HFFc6 (cell line): ENCODE results near the gene ITIH3. TPM values are rescaled to one million over a fixed set of nuclear protein-coding genes. Genes with fewer than 3 reads are reported as not detected.
"Not testable (repeated sequence)": the region's sequence is repeated elsewhere in the genome, so short reads cannot be mapped to it uniquely, and the experiment has no call there.

Experiments used
- DNase-seq: peaks from one replicate; pipeline ENCODE4 v3.0.0-alpha.2; 2018
- H3K27ac Mint-ChIP-seq: 2 replicates; pipeline ENCODE4 v1.8.0; 2020; ENCODE audit warnings: mild to moderate bottlenecking, mixed read lengths
- H3K27me3 Mint-ChIP-seq: 2 replicates; pipeline ENCODE4 v1.8.0; 2021; ENCODE audit warnings: mild to moderate bottlenecking, moderate library complexity, mixed read lengths; ENCODE audit not compliant: insufficient read depth
- H3K36me3 Mint-ChIP-seq: 2 replicates; pipeline ENCODE4 v1.8.0; 2021; ENCODE audit warnings: low read depth, mixed read lengths
- H3K4me1 Mint-ChIP-seq: 2 replicates; pipeline ENCODE4 v1.8.0; 2020; ENCODE audit warnings: low read depth, mixed read lengths
- H3K4me3 Mint-ChIP-seq: 2 replicates; pipeline ENCODE4 v1.8.0; 2020; ENCODE audit warnings: mild to moderate bottlenecking, moderate library complexity, mixed read lengths
- H3K9me3 Mint-ChIP-seq: 2 replicates; pipeline ENCODE4 v1.8.0; 2020; ENCODE audit warnings: mild to moderate bottlenecking, mixed read lengths
- CTCF ChIP-seq: fragments of 200-600 bp; sonication (generic); IDR thresholded peaks from 2 replicates; pipeline ENCODE4 v1.5.0; 2021; ENCODE audit warnings: antibody characterized with exemption, mild to moderate bottlenecking
- total RNA-seq, 6 experiments: library from RNA; stranded (reverse); fragmentation: NEBNext Ultra II Directional; extraction: Animal tissue kit (Norgen Biotek cat#: 25700); gene quantifications; 2 replicates in 1 of 6; 3 replicates in 5 of 6; pipeline ENCODE4 v1.2.3, GENCODE V29; 2021

The ITIH3 gene
- total RNA-seq, 6 experiments from 2014 or later = 0.59 to 1.3 (median 0.70) TPM

- DNase-seq = no peak
- peaks cover 13% of the 10 kb centered on the region for H3K27me3 Mint-ChIP-seq
- H3K9me3 Mint-ChIP-seq = no peaks in the 10 kb centered on the region
- peaks cover 21% of the 10 kb centered on the region for H3K4me1 Mint-ChIP-seq
- H3K4me3 Mint-ChIP-seq = no peak overlapping the region
- TF ChIP-seq CTCF = no peak
- no peak overlapping the region for H3K27ac Mint-ChIP-seq
- H3K36me3 Mint-ChIP-seq = no peaks in the 10 kb centered on the region
Observed at GRCh38 chr3:52774066-52774713, 20.4 kb upstream of the ITIH3 start.

GRCh38 chr3:52774901-52775864 lies 19.4 kb upstream of the ITIH3 start:
- Mint-ChIP-seq H3K4me3 (no peak overlapping the region), H3K36me3 (no peaks in the 10 kb centered on the region), H3K27me3 (peaks cover 19% of the 10 kb centered on the region), H3K9me3 (no peaks in the 10 kb centered on the region), H3K27ac (no peak overlapping the region), H3K4me1 (peaks cover 11% of the 10 kb centered on the region)
- DNase-seq = no peak
- no peak for TF ChIP-seq CTCF

GRCh38 chr3:52775877-52776276 lies 18.7 kb upstream of the ITIH3 start:
- Mint-ChIP-seq H3K4me1 (peaks cover 10% of the 10 kb centered on the region; the same call in 1 of the 2 replicates), H3K27me3 (peaks cover 24% of the 10 kb centered on the region), H3K36me3 (no peaks in the 10 kb centered on the region), H3K9me3 (no peaks in the 10 kb centered on the region), H3K4me3 (no peak overlapping the region), H3K27ac (no peak overlapping the region)
- DNase-seq = no peak
- TF ChIP-seq CTCF = no peak

GRCh38 chr3:52776486-52776885 lies 18.1 kb upstream of the ITIH3 start:
- peaks cover 30% of the 10 kb centered on the region for H3K27me3 Mint-ChIP-seq
- H3K4me3 Mint-ChIP-seq, H3K36me3 Mint-ChIP-seq, H3K27ac Mint-ChIP-seq, H3K9me3 Mint-ChIP-seq, DNase-seq, H3K4me1 Mint-ChIP-seq: not testable (repeated sequence)

- TF ChIP-seq CTCF = no peak
Observed at GRCh38 chr3:52777127-52777958, 17.3 kb upstream of the ITIH3 start, which contains the start of gene ITIH1. ITIH1 (plus strand) TSS chr3:52777599; CDS start chr3:52777616, 17 bp downstream.

More at GRCh38 chr3:52777127-52777958, 17.3 kb upstream of the ITIH3 start, which contains the start of gene ITIH1:
- Mint-ChIP-seq H3K9me3 (no peaks in the 10 kb centered on the region), H3K27ac (no peak within 1 kb of the TSS), H3K36me3 (no peaks in the 10 kb centered on the region), H3K4me1 (no peaks in the 10 kb centered on the region), H3K27me3 (peaks cover 39% of the 10 kb centered on the region), H3K4me3 (no peak within 1 kb of the TSS)
- no peak for DNase-seq
